Erythroblast (primary cell): Measurements from ENCODE around the gene EDN1.

Source experiments
- GATA1 ChIP-seq: IDR thresholded peaks from 2 replicates; pipeline ENCODE4 v1.6.1; 2011; ENCODE audit warnings: low read depth, mild to moderate bottlenecking, control low read depth, low read length, moderate library complexity
- POLR2A ChIP-seq: IDR thresholded peaks from 2 replicates; pipeline ENCODE4 v1.6.1; 2011; ENCODE audit warnings: mild to moderate bottlenecking, low read length

GRCh38 chr6:12318749-12319148, 28.6 kb downstream of the EDN1 start:
- TF ChIP-seq POLR2A (no peak), GATA1 (no peak)
